Small intestine (tissue), 7 donors: ENCODE results near the gene PPP1R14B. TPM values are rescaled to one million over a fixed set of nuclear protein-coding genes. Genes with fewer than 3 reads are reported as not detected.

Source experiments
- DNase-seq, 2 donors: peaks; one replicate each; pipeline versions ENCODE4 v3.0.0 to v3.0.0-alpha.2; 2013
- FAIRE-seq: peaks from 2 replicates; lab custom pipeline; 2012; peaks lifted over from hg19 to GRCh38; lab: Jason Lieb, UNC
- H3K27ac ChIP-seq, 3 donors: one replicate each; pipeline ENCODE4 v1.5.1; 2013; ENCODE audit warnings: low read length in 2 of 3, mild to moderate bottlenecking in 2 of 3, control low read depth in 1 of 3, inconsistent platforms in 1 of 3, low read depth in 1 of 3, moderate library complexity in 1 of 3
- H3K27me3 ChIP-seq, 3 donors: one replicate each; pipeline ENCODE4 v1.6.1; 2013; ENCODE audit warnings: low read length in 3 of 3, inconsistent platforms in 1 of 3; ENCODE audit not compliant: control insufficient read depth in 3 of 3, insufficient read depth in 3 of 3
- H3K36me3 ChIP-seq, 3 donors: one replicate each; pipeline ENCODE4 v1.6.1; 2013; ENCODE audit warnings: low read length in 3 of 3, inconsistent platforms in 1 of 3, low read depth in 1 of 3, mild to moderate bottlenecking in 1 of 3, moderate library complexity in 1 of 3; ENCODE audit not compliant: control insufficient read depth in 3 of 3, insufficient read depth in 2 of 3
- H3K4me1 ChIP-seq, 3 donors: one replicate each; pipeline ENCODE4 v1.6.1; 2013; ENCODE audit warnings: low read length in 2 of 3, inconsistent platforms in 1 of 3, low read depth in 1 of 3, mild to moderate bottlenecking in 1 of 3, moderate library complexity in 1 of 3; ENCODE audit not compliant: control insufficient read depth in 3 of 3, insufficient read depth in 2 of 3
- H3K4me3 ChIP-seq, 3 donors: one replicate each; pipeline ENCODE4 v1.5.1; 2013; ENCODE audit warnings: low read length in 3 of 3, control low read depth in 1 of 3, inconsistent platforms in 1 of 3, low read depth in 1 of 3, mild to moderate bottlenecking in 1 of 3, moderate library complexity in 1 of 3
- H3K9me3 ChIP-seq, 2 donors: one replicate each; pipeline ENCODE4 v1.6.1; 2013; ENCODE audit warnings: low read depth in 1 of 2, low read length in 1 of 2; ENCODE audit not compliant: control insufficient read depth in 2 of 2, insufficient read depth in 1 of 2
- WGBS, 3 donors: extraction: QIAGEN DNeasy Blood & Tissue Kit; methylation state at CpG; one replicate each; pipeline ENCODE4 v1.1.7; 2013; 5-methylcytosine and 5-hydroxymethylcytosine counted together
- polyA plus RNA-seq, 4 donors: library from polyadenylated mRNA; stranded (reverse) in 3 of 4; unstranded in 1 of 4; fragments of 200-250 nt in 3 of 4; fragments of 120-200 nt in 1 of 4; gene quantifications; one replicate each; pipeline versions ENCODE4 v1.2.1 to v1.2.3, GENCODE V29; 2013
- donor health status: healthy with polysubstance abuse.
- donor health status: control.
- donor health status: control.
- donor health status: Bipolar disorder and iron deficiency.
- donor health status: healthy.

The PPP1R14B gene
- polyA plus RNA-seq, 4 donors = 46.9 to 161 (median 143) TPM

DNA sequence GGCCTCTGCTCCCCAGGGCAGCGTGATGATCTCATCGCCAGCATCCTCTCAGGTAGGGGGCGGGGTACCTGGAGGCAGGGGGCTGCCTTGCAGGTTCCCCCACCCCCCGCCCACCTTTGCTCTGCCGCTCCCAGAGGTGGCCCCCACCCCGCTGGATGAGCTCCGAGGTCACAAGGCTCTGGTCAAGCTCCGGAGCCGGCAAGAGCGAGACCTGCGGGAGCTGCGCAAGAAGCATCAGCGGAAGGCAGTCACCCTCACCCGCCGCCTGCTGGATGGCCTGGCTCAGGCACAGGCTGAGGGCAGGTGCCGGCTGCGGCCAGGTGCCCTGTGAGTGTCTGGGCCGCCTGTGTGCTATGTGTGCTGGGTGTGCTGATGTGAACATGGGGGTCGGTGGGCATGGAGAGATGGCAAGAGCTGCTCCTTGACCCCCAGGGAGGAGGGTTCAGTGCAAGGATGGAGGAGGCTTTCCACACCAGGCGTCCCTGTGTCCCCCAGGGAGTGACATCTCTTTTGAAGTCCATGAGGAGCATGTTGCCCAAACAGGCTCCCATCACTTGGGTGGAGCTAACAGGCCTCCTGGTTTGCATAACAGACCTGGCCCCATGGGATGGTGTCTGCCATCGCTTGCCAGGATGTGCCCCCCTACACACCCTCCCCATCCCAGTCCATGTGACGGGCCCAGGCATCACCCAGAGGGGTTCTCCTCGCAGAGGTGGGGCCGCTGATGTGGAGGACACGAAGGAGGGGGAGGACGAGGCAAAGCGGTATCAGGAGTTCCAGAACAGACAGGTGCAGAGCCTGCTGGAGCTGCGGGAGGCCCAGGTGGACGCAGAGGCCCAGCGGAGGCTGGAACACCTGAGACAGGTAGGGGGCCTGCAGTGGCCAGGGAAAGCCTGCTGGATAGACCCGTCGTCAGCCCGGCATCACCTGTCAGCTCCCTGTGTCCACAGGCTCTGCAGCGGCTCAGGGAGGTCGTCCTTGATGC lies 18.7 kb upstream of the PPP1R14B start:
- Histone ChIP-seq H3K27me3 (no peaks in the 10 kb centered on the region), H3K27ac (no peak overlapping the region), H3K4me1 (peaks cover 0 to 16% (median 2%) of the 10 kb centered on the region in 3 donors), H3K9me3 (no peaks in the 10 kb centered on the region), H3K4me3 (no peak overlapping the region), H3K36me3 (peaks cover 26 to 86% (median 41%) of the 10 kb centered on the region in 3 donors)
- no peak for DNase-seq
- FAIRE-seq = no peak
- WGBS, 3 donors = 86 to 90% (median 88%) methylated on average over 34 to 35 of the region's 35 CpGs

DNA sequence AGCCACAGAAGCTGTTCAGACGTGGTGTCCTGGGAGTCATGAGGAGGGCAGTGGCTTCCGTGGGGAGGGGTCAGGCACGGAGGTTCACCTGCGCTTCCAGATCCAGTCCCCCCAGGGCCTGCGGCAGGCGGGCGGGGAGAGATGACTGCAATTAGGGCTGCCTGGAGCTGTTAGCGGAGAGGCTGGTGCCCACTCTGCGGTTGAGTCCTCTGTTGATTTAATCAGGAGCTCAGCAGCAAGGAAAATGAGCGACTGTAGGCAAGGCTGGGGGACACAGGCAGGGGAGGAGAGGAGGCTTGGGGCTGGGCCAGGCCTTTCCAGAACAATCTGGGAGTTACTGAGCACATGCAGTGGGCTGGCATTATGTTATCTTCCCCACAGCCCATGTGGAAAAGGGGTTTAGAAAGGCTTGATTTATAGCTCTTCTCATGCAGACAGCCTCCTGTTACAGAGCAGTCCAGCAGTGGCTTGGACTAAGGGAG lies 17.7 kb upstream of the PPP1R14B start:
- Histone ChIP-seq H3K27me3 (no peaks in the 10 kb centered on the region), H3K27ac (no peak overlapping the region), H3K9me3 (no peaks in the 10 kb centered on the region), H3K4me3 (no peak overlapping the region), H3K4me1 (peaks cover 0 to 16% (median 2%) of the 10 kb centered on the region in 3 donors), H3K36me3 (peaks cover 26 to 97% (median 50%) of the 10 kb centered on the region in 3 donors)
- 79 to 89% (median 87%) methylated on average over 10 of the region's 10 CpGs for WGBS, 3 donors
- FAIRE-seq (no peak), DNase-seq (no peak)

DNA sequence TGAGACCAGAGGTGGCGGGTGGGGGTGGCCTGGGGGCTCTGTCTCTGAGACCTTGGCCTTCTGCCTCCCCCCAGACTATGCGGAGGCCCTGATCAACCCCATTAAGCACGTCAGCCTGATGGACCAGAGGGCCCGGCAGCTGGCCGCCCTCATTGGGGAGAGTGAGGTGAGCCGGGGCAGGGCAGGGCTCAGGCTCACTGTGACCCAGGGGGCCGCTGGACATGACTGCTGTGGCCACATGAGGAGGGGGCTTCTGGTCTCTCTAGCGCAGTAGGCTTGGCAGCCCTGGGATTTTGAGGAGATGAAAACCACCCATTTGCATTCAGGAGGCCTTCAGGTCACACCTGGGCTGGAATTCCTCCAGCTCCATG lies 17.2 kb upstream of the PPP1R14B start:
- DNase-seq (no peak), FAIRE-seq (no peak)
- H3K9me3 ChIP-seq = no peaks in the 10 kb centered on the region
- no peak overlapping the region for H3K4me3 ChIP-seq
- WGBS, 3 donors = 88 to 91% (median 89%) methylated on average over 7 to 8 of the region's 8 CpGs
- peaks cover 0 to 13% (median 2%) of the 10 kb centered on the region in 3 donors for H3K4me1 ChIP-seq
- H3K27me3 ChIP-seq = no peaks in the 10 kb centered on the region
- no peak overlapping the region for H3K27ac ChIP-seq
- H3K36me3 ChIP-seq = peaks cover 27 to 98% (median 55%) of the 10 kb centered on the region in 3 donors

DNA sequence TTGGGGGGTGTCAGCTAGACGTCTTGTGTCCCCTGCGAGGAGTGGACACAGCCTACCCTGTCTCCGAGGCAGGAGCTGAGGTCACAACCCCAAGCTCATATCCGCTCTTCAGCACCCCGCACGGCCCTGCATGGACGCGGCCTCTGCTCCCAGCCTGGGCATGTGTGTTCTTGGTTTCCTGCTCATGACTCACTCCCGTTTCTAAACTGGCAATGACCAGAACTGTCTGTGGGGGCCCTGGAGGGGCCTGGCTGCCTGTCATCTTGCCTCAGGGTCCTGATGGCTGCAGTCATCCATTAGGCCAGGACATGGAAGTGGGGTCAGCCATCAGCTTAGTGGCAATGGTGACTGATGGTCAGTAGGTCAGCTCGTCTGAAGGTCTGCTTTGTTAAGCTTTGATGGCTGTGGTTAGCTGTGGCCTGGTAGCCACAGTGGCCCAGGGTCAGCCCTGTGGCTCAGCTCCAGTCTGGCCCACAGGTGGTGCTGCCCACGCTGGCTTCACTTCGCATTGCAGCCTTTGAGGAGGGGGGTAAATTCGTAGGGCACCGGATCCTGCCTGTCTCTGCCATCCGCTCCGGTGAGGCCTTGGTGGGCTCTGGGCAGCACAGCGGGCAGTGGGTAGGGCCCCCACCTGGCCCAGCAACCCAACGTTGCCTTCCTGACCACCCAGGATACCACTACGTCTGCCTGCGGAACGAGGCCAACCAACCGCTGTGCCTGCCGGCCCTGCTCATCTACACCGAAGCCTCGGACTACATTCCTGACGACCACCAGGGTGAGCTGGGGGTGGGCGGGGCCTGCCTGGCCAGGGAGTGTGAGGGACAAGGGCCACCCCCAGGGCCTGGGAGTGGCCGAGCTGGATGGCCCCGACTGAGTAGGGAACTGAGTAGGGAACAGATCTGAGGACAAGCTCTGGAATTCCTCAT lies 16.5 kb upstream of the PPP1R14B start:
- 84 to 86% (median 86%) methylated on average over 29 of the region's 29 CpGs for WGBS, 3 donors
- FAIRE-seq (no peak), DNase-seq (no peak)
- Histone ChIP-seq H3K9me3 (no peaks in the 10 kb centered on the region), H3K4me1 (peaks cover 0 to 7% (median 2%) of the 10 kb centered on the region in 3 donors), H3K27me3 (no peaks in the 10 kb centered on the region), H3K36me3 (peaks cover 29 to 98% (median 59%) of the 10 kb centered on the region in 3 donors), H3K4me3 (no peak overlapping the region), H3K27ac (no peak overlapping the region)

DNA sequence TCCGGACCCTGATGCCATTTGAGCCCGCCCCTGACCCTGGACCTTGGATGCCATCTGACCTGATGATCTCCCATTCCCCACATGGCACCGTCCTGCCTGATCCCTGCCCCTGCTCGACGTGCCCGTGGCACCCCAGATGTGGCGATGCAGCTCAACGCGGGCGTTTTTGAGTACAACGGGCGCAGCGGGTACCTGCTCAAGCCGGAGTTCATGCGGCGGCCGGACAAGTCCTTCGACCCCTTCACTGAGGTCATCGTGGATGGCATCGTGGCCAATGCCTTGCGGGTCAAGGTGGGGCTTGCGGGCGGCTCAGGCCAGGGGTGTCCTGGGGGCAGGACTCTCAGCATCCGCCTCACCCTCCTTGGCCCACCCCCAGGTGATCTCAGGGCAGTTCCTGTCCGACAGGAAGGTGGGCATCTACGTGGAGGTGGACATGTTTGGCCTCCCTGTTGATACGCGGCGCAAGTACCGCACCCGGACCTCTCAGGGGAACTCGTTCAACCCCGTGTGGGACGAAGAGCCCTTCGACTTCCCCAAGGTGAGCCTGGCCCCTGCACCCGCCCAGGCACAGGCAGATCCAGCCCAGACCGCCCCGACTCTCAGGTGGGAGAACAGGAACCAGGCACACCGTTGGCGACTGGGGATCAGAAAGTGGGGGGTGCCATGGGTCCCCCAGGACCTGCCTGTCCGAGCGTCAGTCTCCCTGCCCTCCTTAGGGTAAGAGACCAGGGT lies 15.7 kb upstream of the PPP1R14B start:
- Histone ChIP-seq H3K27me3 (no peaks in the 10 kb centered on the region), H3K4me3 (no peak overlapping the region), H3K9me3 (no peaks in the 10 kb centered on the region), H3K4me1 (no peaks in the 10 kb centered on the region), H3K36me3 (peaks cover 29 to 98% (median 64%) of the 10 kb centered on the region in 3 donors), H3K27ac (no peak overlapping the region)
- no peak for DNase-seq
- FAIRE-seq = no peak
- WGBS, 3 donors = 90 to 93% (median 92%) methylated on average over 42 of the region's 42 CpGs

DNA sequence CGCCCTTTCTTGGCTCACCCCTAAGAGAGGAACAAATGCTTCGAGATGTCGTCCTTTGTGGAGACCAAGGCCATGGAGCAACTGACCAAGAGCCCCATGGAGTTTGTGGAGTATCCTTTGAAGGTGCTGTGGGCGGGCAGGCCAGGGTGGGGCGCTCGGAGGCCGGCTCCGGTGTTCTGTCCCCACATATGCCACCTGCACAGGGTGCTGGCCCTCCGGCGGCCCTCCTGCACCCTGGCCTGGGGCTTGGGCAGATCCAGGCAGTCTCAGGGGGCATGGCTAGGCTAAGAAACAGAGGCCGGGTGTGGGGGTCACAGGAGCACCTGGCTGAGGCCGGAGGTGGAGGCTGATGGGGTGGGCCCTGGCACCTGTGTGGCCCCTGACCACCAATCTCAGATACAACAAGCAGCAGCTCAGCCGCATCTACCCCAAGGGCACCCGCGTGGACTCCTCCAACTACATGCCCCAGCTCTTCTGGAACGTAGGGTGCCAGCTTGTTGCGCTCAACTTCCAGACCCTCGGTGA lies 14.9 kb upstream of the PPP1R14B start:
- Histone ChIP-seq H3K4me3 (no peak overlapping the region), H3K27me3 (no peaks in the 10 kb centered on the region), H3K9me3 (no peaks in the 10 kb centered on the region), H3K4me1 (no peaks in the 10 kb centered on the region), H3K36me3 (peaks cover 29 to 97% (median 68%) of the 10 kb centered on the region in 3 donors), H3K27ac (no peak overlapping the region)
- DNase-seq (no peak), FAIRE-seq (no peak)
- 89 to 94% (median 92%) methylated on average over 17 to 18 of the region's 18 CpGs for WGBS, 3 donors

DNA sequence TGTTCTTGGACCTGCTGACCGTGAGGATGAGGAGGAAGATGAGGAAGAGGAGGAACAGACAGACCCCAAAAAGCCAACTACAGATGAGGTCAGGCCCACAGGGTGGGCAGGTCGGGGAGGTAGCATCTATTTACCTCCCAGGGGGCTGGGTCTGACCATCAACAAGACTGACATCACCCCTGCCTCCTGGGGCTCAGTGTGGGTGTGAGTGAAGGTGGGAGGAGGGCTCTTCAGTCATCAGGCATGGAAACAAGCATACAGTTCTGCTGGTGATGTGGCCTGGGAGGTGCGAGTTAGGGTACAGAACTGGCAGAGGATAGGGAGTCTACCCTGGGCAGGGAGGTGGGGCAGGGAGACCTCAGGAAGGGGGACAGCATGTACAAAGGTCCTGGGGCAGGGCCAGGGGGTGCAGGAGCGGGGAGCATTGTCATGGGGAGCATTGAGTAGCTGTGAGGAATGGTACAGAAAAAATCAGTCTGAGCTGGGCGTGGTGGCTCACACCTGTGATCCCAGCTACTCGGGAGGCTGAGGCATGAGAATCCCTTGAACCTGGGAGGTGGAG lies 13.5 kb upstream of the PPP1R14B start:
- FAIRE-seq = no peak
- Histone ChIP-seq H3K4me3 (no peak overlapping the region), H3K9me3 (no peaks in the 10 kb centered on the region), H3K4me1 (no peaks in the 10 kb centered on the region), H3K27me3 (no peaks in the 10 kb centered on the region), H3K27ac (no peak overlapping the region), H3K36me3 (peaks cover 30 to 97% (median 66%) of the 10 kb centered on the region in 3 donors)
- 85 to 89% (median 86%) methylated on average over 6 of the region's 6 CpGs for WGBS, 3 donors
- DNase-seq = no peak
